Glomerular visceral epithelial cell (primary cell): ENCODE measurements around the gene NDUFS7.

Experiments
- DNase-seq: peaks from one replicate; pipeline ENCODE4 v3.0.0-alpha.2; 2016; ENCODE audit errors: extremely low spot score

The NDUFS7 gene

GRCh38 chr19:1432507-1432887 lies 48.8 kb downstream of the NDUFS7 start:
- no peak for DNase-seq

GRCh38 chr19:1433119-1434039 lies 49.7 kb downstream of the NDUFS7 start:
- DNase-seq: no peak

- DNase-seq: no peak
Measured at GRCh38 chr19:1434040-1434366, 50.3 kb downstream of the NDUFS7 start.

- DNase-seq: no peak
Measured at GRCh38 chr19:1434577-1435060, 50.9 kb downstream of the NDUFS7 start.

- DNase-seq: no peak
Measured at GRCh38 chr19:1435378-1435989, 51.8 kb downstream of the NDUFS7 start.

- DNase-seq: no peak
Measured at GRCh38 chr19:1437609-1438008, 53.9 kb downstream of the NDUFS7 start.

- DNase-seq: peak; percentile 96
Measured at GRCh38 chr19:1438035-1438932, 54.6 kb downstream of the NDUFS7 start, which contains the start of gene RPS15. RPS15 (plus strand) TSS chr19:1438396; CDS start chr19:1438426, 30 bp downstream.

- no peak for DNase-seq
Measured at GRCh38 chr19:1438933-1439354, 55.2 kb downstream of the NDUFS7 start.

GRCh38 chr19:1439525-1440417 lies 56.1 kb downstream of the NDUFS7 start:
- peak; percentile 34 for DNase-seq

GRCh38 chr19:1440418-1440801 lies 56.7 kb downstream of the NDUFS7 start:
- no peak for DNase-seq

GRCh38 chr19:1441022-1441426 lies 57.3 kb downstream of the NDUFS7 start:
- no peak for DNase-seq

GRCh38 chr19:1441677-1442438 lies 58.2 kb downstream of the NDUFS7 start:
- no peak for DNase-seq
